ENCODE measurements around the gene WDR81.

GRCh38 chr17:1735418-1735817 is 10.9 kb downstream of the WDR81 start:
- TF ChIP-seq CTCF (conservative IDR thresholded peaks at IDR 0.05) (no peak), EZH2 (IDR thresholded peaks at IDR 0.05; ENCODE audit: low read depth) (no peak)
